ENCODE measurements around the gene PRORP. TPM values are rescaled to one million over a fixed set of nuclear protein-coding genes. Genes with fewer than 3 reads are reported as not detected.

Gene PRORP
- total and polyA plus RNA-seq, 9 of the 15 experiments (the other 6 are each of a cell fraction or from before 2014, with no cell fraction given): 21.9 to 48.7 (median 36.5) TPM

- TF ChIP-seq RREB1 (CRISPR knock-in tag; IDR thresholded peaks at IDR 0.05): no peak
- TF ChIP-seq, protein P1, sequence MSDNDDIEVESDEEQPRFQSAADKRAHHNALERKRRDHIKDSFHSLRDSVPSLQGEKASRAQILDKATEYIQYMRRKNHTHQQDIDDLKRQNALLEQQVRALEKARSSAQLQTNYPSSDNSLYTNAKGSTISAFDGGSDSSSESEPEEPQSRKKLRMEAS (CRISPR knock-in tag; IDR thresholded peaks at IDR 0.05): peak; percentile 98
- peak; percentile 93 for TF ChIP-seq GABPA (tag; conservative IDR thresholded peaks at IDR 0.05; ENCODE audit: low read depth)
- TF ChIP-seq NFATC3 (IDR thresholded peaks at IDR 0.05): no peak
- no peak for TF ChIP-seq BRD9 (IDR thresholded peaks at IDR 0.05; ENCODE audit: low read depth, partially characterized antibody)
- TF ChIP-seq SIN3B (IDR thresholded peaks at IDR 0.05; ENCODE audit: low read depth): no peak; the same call in 1 of the 2 replicates
- TF ChIP-seq ZNF24 (IDR thresholded peaks at IDR 0.05): peak; percentile 83
- TF ChIP-seq ESRRA (IDR thresholded peaks at IDR 0.05; ENCODE audit: borderline replicate concordance, low read depth): no peak
- TF ChIP-seq IFI16 (CRISPR knock-in tag; IDR thresholded peaks at IDR 0.05): no peak
- 0 out of 2 replicates have a peak, but pooled peaks have one; percentile 26 for TF ChIP-seq ZNF395 (CRISPR knock-in tag; IDR thresholded peaks at IDR 0.05)
- no peak for TF ChIP-seq RFX5 (IDR thresholded peaks at IDR 0.05; ENCODE audit: low read depth, low read length)
- peak; percentile 61; the same call in 1 of the 2 replicates for TF ChIP-seq PHF8 (IDR thresholded peaks at IDR 0.05; ENCODE audit: borderline replicate concordance, low read length)
- TF ChIP-seq ZBTB1 (CRISPR knock-in tag; IDR thresholded peaks at IDR 0.05; ENCODE audit: borderline replicate concordance, low read depth): no peak
- no peak for TF ChIP-seq PTBP1 (IDR thresholded peaks at IDR 0.05; ENCODE audit: low read depth, low read length)
- TF ChIP-seq ZFPM2 (CRISPR knock-in tag; IDR thresholded peaks at IDR 0.05): no peak
- TF ChIP-seq EGR1 (conservative IDR thresholded peaks at IDR 0.05): no peak
- TF ChIP-seq FUS (optimal IDR thresholded peaks at IDR 0.05; ENCODE audit: low read depth, low read length): no peak
- TF ChIP-seq, protein P2, sequence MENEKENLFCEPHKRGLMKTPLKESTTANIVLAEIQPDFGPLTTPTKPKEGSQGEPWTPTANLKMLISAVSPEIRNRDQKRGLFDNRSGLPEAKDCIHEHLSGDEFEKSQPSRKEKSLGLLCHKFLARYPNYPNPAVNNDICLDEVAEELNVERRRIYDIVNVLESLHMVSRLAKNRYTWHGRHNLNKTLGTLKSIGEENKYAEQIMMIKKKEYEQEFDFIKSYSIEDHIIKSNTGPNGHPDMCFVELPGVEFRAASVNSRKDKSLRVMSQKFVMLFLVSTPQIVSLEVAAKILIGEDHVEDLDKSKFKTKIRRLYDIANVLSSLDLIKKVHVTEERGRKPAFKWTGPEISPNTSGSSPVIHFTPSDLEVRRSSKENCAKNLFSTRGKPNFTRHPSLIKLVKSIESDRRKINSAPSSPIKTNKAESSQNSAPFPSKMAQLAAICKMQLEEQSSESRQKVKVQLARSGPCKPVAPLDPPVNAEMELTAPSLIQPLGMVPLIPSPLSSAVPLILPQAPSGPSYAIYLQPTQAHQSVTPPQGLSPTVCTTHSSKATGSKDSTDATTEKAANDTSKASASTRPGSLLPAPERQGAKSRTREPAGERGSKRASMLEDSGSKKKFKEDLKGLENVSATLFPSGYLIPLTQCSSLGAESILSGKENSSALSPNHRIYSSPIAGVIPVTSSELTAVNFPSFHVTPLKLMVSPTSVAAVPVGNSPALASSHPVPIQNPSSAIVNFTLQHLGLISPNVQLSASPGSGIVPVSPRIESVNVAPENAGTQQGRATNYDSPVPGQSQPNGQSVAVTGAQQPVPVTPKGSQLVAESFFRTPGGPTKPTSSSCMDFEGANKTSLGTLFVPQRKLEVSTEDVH (IDR thresholded peaks at IDR 0.05; ENCODE audit: low read depth, partially characterized antibody): peak; percentile 86
These were observed at the start of gene PRORP, which contains the start of gene PPP2R3C (continued) for GRCh38 chr14:35121887-35122695.
